CD4-positive, alpha-beta T cell treated with Interleukin-15 for 4 hours (primary cell): ENCODE results near the gene MTHFR.

Experiments
- DNase-seq: peaks from one replicate; pipeline ENCODE4 v3.0.0-alpha.2; 2020; ENCODE audit warnings: low spot score

Gene MTHFR

GRCh38 chr1:11780380-11781147 lies 25.2 kb downstream of the MTHFR start:
- no peak for DNase-seq

GRCh38 chr1:11779715-11780379 lies 25.9 kb downstream of the MTHFR start:
- DNase-seq, result no peak

GRCh38 chr1:11778844-11779623 lies 26.7 kb downstream of the MTHFR start:
- no peak for DNase-seq

- DNase-seq, result no peak
Measured at GRCh38 chr1:11778336-11778735, 27.4 kb downstream of the MTHFR start.

GRCh38 chr1:11777658-11778322 lies 28.0 kb downstream of the MTHFR start:
- DNase-seq, result no peak

GRCh38 chr1:11774753-11775152 lies 31.0 kb downstream of the MTHFR start:
- DNase-seq, result no peak

GRCh38 chr1:11772458-11772857 lies 33.3 kb downstream of the MTHFR start:
- DNase-seq, result no peak

- no peak for DNase-seq
Measured at GRCh38 chr1:11771481-11772043, 34.2 kb downstream of the MTHFR start.

GRCh38 chr1:11770011-11770410 lies 35.8 kb downstream of the MTHFR start:
- DNase-seq, result no peak

GRCh38 chr1:11769274-11769673 lies 36.5 kb downstream of the MTHFR start:
- DNase-seq, result no peak

GRCh38 chr1:11768821-11769220 lies 36.9 kb downstream of the MTHFR start:
- no peak for DNase-seq

- DNase-seq, result no peak
Measured at GRCh38 chr1:11767922-11768704, 37.7 kb downstream of the MTHFR start.

- DNase-seq, result no peak
Measured at GRCh38 chr1:11766429-11766776, 39.4 kb downstream of the MTHFR start.

GRCh38 chr1:11765661-11766428 lies 39.9 kb downstream of the MTHFR start:
- no peak for DNase-seq

GRCh38 chr1:11764519-11764918 lies 41.2 kb downstream of the MTHFR start:
- DNase-seq, result no peak

- DNase-seq, result no peak
Measured at GRCh38 chr1:11764115-11764514, 41.6 kb downstream of the MTHFR start.

GRCh38 chr1:11761988-11762406 lies 43.8 kb downstream of the MTHFR start, which contains the start of gene C1orf167:
TSS of gene C1orf167 (plus strand) at chr1:11762193. CDS start at chr1:11764401, 2,208 bp downstream.
- no peak for DNase-seq

GRCh38 chr1:11761285-11761684 lies 44.5 kb downstream of the MTHFR start:
- DNase-seq, result no peak

GRCh38 chr1:11759791-11760190 lies 46.0 kb downstream of the MTHFR start:
- DNase-seq, result no peak

- no peak for DNase-seq
Measured at GRCh38 chr1:11757047-11757446, 48.7 kb downstream of the MTHFR start.
